PFSK-1 (cell line): Measurements from ENCODE around the gene KCNIP4.

Experiments
- FOXP2 ChIP-seq: optimal IDR thresholded peaks from 2 replicates; pipeline ENCODE3; 2011; ENCODE audit warnings: borderline replicate concordance, control low read depth, inconsistent platforms; ENCODE audit not compliant: insufficient read depth; ENCODE audit errors: extremely low read length, extremely low read depth
- POLR2AphosphoS5 ChIP-seq: IDR thresholded peaks from 2 replicates; pipeline ENCODE4 v1.6.1; 2012; ENCODE audit warnings: low read depth, mild to moderate bottlenecking, control low read depth, low read length, moderate library complexity
- REST ChIP-seq, 2 experiments: IDR thresholded peaks; 2 replicates each; pipeline versions ENCODE4 v1.6.1 to v1.8.0; 2011 to 2012; ENCODE audit warnings: low read depth in 2 of 2, low read length in 2 of 2, control low read depth in 1 of 2, inconsistent platforms in 1 of 2, mild to moderate bottlenecking in 1 of 2, moderate library complexity in 1 of 2; ENCODE audit not compliant: insufficient read depth in 1 of 2
- SIN3A ChIP-seq: IDR thresholded peaks from 2 replicates; pipeline ENCODE4 v1.6.1; 2012; ENCODE audit warnings: mild to moderate bottlenecking, low read length, moderate library complexity, borderline replicate concordance; ENCODE audit not compliant: insufficient read depth
- TAF1 ChIP-seq: IDR thresholded peaks from 2 replicates; pipeline ENCODE4 v1.6.1; 2012; ENCODE audit warnings: low read length, control low read depth, borderline replicate concordance; ENCODE audit not compliant: insufficient read depth

Gene KCNIP4

GRCh38 chr4:21467551-21467950 is 481.0 kb downstream of the KCNIP4 start:
- TF ChIP-seq REST (IDR thresholded peaks at IDR 0.05; ENCODE audit: insufficient read depth in 1 of 2, low read depth in 2 of 2, low read length in 2 of 2) (no peak), SIN3A (no peak), FOXP2 (no peak), POLR2AphosphoS5 (no peak), TAF1 (no peak)

GRCh38 chr4:21457086-21457840 is 491.3 kb downstream of the KCNIP4 start:
- no peak for TF ChIP-seq POLR2AphosphoS5
- no peak for TF ChIP-seq REST (IDR thresholded peaks at IDR 0.05; ENCODE audit: insufficient read depth in 1 of 2, low read depth in 2 of 2, low read length in 2 of 2)
- TF ChIP-seq FOXP2 = no peak
- TF ChIP-seq SIN3A = no peak

- TF ChIP-seq REST (IDR thresholded peaks at IDR 0.05; ENCODE audit: insufficient read depth in 1 of 2, low read depth in 2 of 2, low read length in 2 of 2) (no peak), TAF1 (no peak), SIN3A (no peak), FOXP2 (no peak), POLR2AphosphoS5 (no peak)
Measured at GRCh38 chr4:21454831-21455230, 493.7 kb downstream of the KCNIP4 start.

GRCh38 chr4:21454201-21454600 is 494.4 kb downstream of the KCNIP4 start:
- no peak for TF ChIP-seq SIN3A
- TF ChIP-seq TAF1 = no peak
- no peak for TF ChIP-seq REST (IDR thresholded peaks at IDR 0.05; ENCODE audit: insufficient read depth in 1 of 2, low read depth in 2 of 2, low read length in 2 of 2)
- TF ChIP-seq FOXP2 = no peak
- no peak for TF ChIP-seq POLR2AphosphoS5
